Colonic mucosa (tissue), 4 donors: ENCODE results near the gene PNRC2. TPM values are rescaled to one million over a fixed set of nuclear protein-coding genes. Genes with fewer than 3 reads are reported as not detected.
"Not testable (repeated sequence)": the region's sequence is repeated elsewhere in the genome, so short reads cannot be mapped to it uniquely, and the experiment has no call there.

ENCODE experiments used
- DNase-seq: peaks from one replicate; pipeline ENCODE4 v3.0.0-alpha.2; 2020
- H3K27ac ChIP-seq: fragments of 200-600 bp; one replicate; pipeline ENCODE4 v1.8.0; 2021
- H3K27me3 ChIP-seq: fragments of 200-600 bp; one replicate; pipeline ENCODE4 v1.8.0; 2021
- H3K36me3 ChIP-seq: fragments of 200-600 bp; one replicate; pipeline ENCODE4 v1.8.0; 2021
- H3K4me1 ChIP-seq: fragments of 200-600 bp; one replicate; pipeline ENCODE4 v1.8.0; 2021; ENCODE audit warnings: mild to moderate bottlenecking
- H3K4me3 ChIP-seq: fragments of 200-600 bp; one replicate; pipeline ENCODE4 v1.8.0; 2021
- H3K9ac ChIP-seq, 2 donors: one replicate each; pipeline ENCODE4 v1.7.0; 2013; ENCODE audit warnings: control low read depth in 2 of 2, low read depth in 2 of 2, low read length in 2 of 2
- H3K9me3 ChIP-seq: fragments of 200-600 bp; one replicate; pipeline ENCODE4 v1.8.0; 2021
- intact Hi-C: fragments of 100-400 bp; cut with DNase I; formaldehyde crosslinking; loops from one replicate; pipeline ENCODE4 v1.14.1; 2022
- total RNA-seq, 2 donors: library from RNA; stranded (reverse); fragmentation: NEBNext Ultra II Directional in 1 of 2; extraction: Animal tissue kit (Norgen Biotek cat#: 25700) in 1 of 2; gene quantifications; one replicate each; pipeline ENCODE4 v1.2.1, GENCODE V29; 2021
- TF ChIP-seq, protein P1 (sequence below): fragments of 200-600 bp; IDR thresholded peaks from one replicate; pipeline ENCODE4 v1.8.0; 2022; ENCODE audit warnings: antibody characterized with exemption, mild to moderate bottlenecking
- donor health status: healthy.
- donor health status: DM: no; HTN: no; CAD: no.
- donor health status: DM: no; HTN: no; CAD: no.

Gene PNRC2
- total RNA-seq, 2 donors from 2014 or later = 152 to 170 TPM

DNA sequence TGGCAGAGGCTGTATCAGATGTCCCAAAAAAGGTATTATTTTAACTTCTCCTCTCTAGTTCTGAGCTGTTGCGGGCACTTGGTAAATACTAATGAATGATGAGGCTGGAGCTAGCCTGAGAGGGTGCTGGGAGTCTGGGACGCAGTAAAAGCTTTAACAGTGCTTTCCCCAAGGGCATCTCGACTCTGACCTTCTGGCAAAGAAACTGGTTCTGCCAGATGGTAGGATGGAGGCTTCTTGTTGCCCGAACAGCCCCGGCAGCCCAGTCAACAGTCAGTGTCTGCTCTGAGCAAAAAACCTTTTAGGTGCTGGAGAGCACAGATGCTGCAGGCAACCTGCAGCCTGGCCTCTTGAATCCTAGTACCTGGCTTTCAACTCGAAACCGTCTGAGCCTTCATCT is 2.5 kb upstream of the PNRC2 start:
- peak; percentile 87 for DNase-seq
- Histone ChIP-seq H3K9me3 (no peaks in the 10 kb centered on the region), H3K9ac (peak overlapping the region in 1 of 2 donors; percentile 1), H3K4me1 (no peaks in the 10 kb centered on the region), H3K4me3 (no peak overlapping the region), H3K36me3 (no peaks in the 10 kb centered on the region), H3K27me3 (no peaks in the 10 kb centered on the region), H3K27ac (no peak overlapping the region)
- TF ChIP-seq, protein P1, sequence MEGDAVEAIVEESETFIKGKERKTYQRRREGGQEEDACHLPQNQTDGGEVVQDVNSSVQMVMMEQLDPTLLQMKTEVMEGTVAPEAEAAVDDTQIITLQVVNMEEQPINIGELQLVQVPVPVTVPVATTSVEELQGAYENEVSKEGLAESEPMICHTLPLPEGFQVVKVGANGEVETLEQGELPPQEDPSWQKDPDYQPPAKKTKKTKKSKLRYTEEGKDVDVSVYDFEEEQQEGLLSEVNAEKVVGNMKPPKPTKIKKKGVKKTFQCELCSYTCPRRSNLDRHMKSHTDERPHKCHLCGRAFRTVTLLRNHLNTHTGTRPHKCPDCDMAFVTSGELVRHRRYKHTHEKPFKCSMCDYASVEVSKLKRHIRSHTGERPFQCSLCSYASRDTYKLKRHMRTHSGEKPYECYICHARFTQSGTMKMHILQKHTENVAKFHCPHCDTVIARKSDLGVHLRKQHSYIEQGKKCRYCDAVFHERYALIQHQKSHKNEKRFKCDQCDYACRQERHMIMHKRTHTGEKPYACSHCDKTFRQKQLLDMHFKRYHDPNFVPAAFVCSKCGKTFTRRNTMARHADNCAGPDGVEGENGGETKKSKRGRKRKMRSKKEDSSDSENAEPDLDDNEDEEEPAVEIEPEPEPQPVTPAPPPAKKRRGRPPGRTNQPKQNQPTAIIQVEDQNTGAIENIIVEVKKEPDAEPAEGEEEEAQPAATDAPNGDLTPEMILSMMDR = no peak
- intact Hi-C loops = loop anchor here (5.0 kb wide), 1 partner anchor 70 kb away; no protein-coding TSS in a partner anchor

DNA sequence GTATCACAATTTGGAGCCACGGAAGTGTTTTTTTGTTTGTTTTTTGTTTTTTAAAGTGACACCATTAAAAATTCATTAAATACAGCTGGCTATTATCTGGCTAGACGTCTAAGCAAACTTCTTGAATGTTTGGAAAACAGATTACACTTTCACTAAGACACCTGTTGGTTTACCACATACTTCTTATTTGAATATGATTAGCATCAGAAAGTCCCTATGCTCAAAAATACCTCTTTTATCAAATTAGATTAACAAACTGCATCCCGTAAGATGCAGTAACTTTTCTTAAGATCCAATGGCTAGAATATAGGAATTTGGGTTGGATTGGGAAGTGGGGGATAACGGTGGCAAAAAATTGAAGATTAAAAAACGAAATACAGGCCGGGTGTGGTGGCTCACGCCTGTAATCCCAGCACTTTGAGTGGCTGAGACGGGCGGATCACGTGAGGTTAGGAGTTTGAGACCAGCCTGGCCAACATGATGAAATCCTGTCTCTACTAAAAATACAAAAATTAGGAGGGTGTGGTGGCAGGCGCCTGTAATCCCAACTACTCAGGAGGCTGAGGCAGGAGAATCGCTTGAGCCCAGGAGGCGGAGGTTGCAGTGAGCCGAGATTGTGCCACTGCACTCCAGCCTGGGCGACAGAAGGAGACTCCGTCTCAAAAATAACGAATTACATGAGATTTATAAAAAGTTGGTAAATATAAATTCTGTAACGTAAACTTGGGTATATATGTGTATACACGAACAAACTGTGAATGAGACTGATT is 1.4 kb upstream of the PNRC2 start:
- H3K9ac ChIP-seq = peak overlapping the region; percentile 70 to 99
- H3K4me1 ChIP-seq, H3K9me3 ChIP-seq, H3K36me3 ChIP-seq, H3K27me3 ChIP-seq: not testable (repeated sequence)
- H3K4me3 ChIP-seq = peak overlapping the region; percentile 71
- H3K27ac ChIP-seq = peak overlapping the region; percentile 97
- intact Hi-C loops = loop anchor here (5.0 kb wide), 1 partner anchor 69 kb away; no protein-coding TSS in a partner anchor
- DNase-seq = peak; percentile 43

DNA sequence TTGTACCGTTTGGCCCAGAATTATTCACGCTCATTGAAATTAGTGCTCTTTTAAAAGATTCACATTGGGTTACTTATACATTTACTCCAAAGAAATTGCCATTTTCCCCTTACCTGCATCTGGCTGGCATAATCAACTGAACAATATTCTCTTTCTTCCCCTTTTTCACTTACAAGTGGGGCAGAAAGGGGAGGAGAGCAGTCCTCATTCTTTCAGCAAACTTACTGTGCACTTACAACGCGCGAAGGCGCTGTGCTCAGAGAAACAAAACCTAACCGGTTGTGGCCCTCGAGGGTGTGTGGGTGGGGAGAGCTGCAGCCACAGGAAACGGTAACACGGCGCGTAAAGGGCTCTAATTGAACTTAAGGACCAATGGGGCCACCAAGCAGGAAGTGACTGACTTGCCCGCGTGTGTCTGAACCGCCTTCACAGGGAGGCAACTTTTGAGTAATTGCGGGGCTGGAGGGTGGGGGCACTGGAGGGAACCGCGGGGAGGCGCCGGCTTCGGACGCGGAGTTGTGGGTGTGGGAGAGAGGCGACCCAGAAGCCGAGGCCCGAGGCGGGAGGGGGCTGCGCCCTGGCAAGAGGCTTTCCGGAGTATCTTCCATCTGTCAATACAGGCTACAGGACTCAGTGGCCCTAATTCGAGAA is 693 bp upstream of the PNRC2 start:
- DNase-seq = peak; percentile 93
- H3K36me3 ChIP-seq = no peaks in the 10 kb centered on the region
- intact Hi-C loops = loop anchor here (5.0 kb wide), 1 partner anchor 68 kb away; no protein-coding TSS in a partner anchor

DNA sequence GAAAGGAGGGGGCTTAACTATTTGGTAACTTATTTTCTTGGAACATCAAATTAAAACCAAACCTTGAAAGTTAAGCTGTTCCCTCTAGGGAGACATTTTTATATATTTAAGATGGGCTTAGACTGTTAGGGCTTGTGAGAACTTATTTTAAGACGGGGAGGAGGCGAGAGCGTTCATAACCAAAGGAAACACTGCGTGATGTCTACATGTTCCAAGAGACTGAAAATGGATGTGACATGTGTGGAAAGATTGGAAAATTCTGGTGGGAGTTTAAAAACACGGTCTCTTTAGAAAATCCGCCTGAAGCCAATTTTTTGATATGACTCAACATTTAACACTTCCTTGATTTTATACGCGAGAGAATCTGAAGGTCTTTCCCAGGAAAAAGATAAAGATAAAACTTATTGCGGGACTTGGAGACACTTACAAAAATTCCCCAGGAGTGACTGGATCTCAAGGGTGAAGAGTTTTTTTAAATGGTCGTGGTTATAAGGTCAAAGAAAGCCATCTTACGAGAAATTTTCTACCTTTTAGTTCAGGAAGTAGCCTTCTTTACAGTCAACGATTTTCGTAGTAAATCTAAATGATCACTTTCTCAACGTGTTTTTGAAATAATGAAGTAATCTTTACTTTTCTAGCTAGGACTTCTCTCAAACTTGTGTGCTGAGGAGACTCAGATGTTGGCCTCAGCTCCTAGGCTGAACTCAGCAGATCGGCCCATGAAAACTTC is 828 bp downstream of the PNRC2 start:
- intact Hi-C loops = no loop called here
- Histone ChIP-seq H3K4me1 (peaks cover 3% of the 10 kb centered on the region), H3K36me3 (no peaks in the 10 kb centered on the region), H3K27ac (peak overlapping the region; percentile 97), H3K27me3 (no peaks in the 10 kb centered on the region), H3K9me3 (no peaks in the 10 kb centered on the region), H3K9ac (peak overlapping the region; percentile 71 to 99), H3K4me3 (peak overlapping the region; percentile 71)
- TF ChIP-seq, protein P1 = no peak
- no peak for DNase-seq

More for the DNA sequence above, 693 bp upstream of the PNRC2 start:
- no peaks in the 10 kb centered on the region for H3K4me1 ChIP-seq
- peak overlapping the region; percentile 71 for H3K4me3 ChIP-seq
- TF ChIP-seq, protein P1 = no peak
- peak overlapping the region; percentile 70 to 99 for H3K9ac ChIP-seq
- H3K9me3 ChIP-seq = no peaks in the 10 kb centered on the region
- H3K27ac ChIP-seq = peak overlapping the region; percentile 97
- H3K27me3 ChIP-seq = no peaks in the 10 kb centered on the region

DNA sequence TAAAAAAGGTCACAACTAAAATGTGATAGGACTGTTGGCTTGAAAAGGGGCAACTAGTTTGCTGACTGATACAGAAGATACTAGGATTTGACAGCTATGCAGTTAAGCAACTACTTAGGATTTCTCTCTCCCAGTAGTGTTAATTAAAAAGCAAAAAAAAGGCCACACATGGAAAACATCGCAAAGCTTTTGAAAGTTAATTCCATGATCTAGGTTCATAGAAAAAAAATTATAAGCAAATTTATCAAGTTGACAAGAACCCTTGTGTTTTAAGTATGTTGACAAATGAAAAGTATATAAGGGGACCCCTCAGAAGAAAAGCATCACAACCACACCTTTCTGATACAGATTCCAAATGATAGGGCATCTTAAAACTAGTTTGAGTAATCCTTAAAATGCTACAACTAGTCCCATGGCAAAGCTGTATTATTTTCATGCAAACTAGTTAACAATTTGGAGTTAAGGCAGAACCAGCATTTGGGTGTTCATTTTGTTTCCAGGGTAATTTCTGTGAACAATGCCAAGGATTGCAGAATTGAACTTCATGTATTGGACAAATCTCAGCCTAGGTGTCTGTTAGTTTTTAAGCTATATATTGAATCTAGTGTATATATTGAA is 4.1 kb downstream of the PNRC2 start:
- H3K9ac ChIP-seq = no peak overlapping the region
- H3K4me3 ChIP-seq = no peak overlapping the region
- intact Hi-C loops = no loop called here
- H3K9me3 ChIP-seq = no peaks in the 10 kb centered on the region
- peaks cover 3% of the 10 kb centered on the region for H3K4me1 ChIP-seq
- TF ChIP-seq, protein P1 = no peak
- H3K36me3 ChIP-seq = no peaks in the 10 kb centered on the region
- H3K27ac ChIP-seq = no peak overlapping the region
- DNase-seq = no peak
- no peaks in the 10 kb centered on the region for H3K27me3 ChIP-seq
